Chondrocyte (in vitro differentiated cells): Measurements from ENCODE around the gene SPINK2. TPM values are rescaled to one million over a fixed set of nuclear protein-coding genes. Genes with fewer than 3 reads are reported as not detected.

Experiments
- DNase-seq: peaks from one replicate; pipeline ENCODE4 v3.0.0; 2021; ENCODE audit warnings: mixed read lengths, low spot score
- H3K27ac Mint-ChIP-seq: one replicate; pipeline ENCODE4 v1.8.0; 2021; ENCODE audit warnings: mild to moderate bottlenecking, moderate library complexity, mixed read lengths; ENCODE audit not compliant: unreplicated experiment
- H3K27me3 Mint-ChIP-seq: 2 replicates; pipeline ENCODE4 v1.8.0; 2021; ENCODE audit warnings: low read depth, mixed read lengths
- H3K36me3 Mint-ChIP-seq: 2 replicates; pipeline ENCODE4 v1.8.0; 2021; ENCODE audit warnings: low read depth, mixed read lengths
- H3K4me1 Mint-ChIP-seq: 2 replicates; pipeline ENCODE4 v1.8.0; 2021; ENCODE audit warnings: low read depth, mild to moderate bottlenecking, mixed read lengths
- H3K4me3 Mint-ChIP-seq: one replicate; pipeline ENCODE4 v1.8.0; 2021; ENCODE audit warnings: mild to moderate bottlenecking, moderate library complexity, mixed read lengths; ENCODE audit not compliant: unreplicated experiment
- H3K9me3 Mint-ChIP-seq: 2 replicates; pipeline ENCODE4 v1.8.0; 2021; ENCODE audit warnings: low read depth, mixed read lengths
- CTCF ChIP-seq: fragments of 200-600 bp; sonication (generic); IDR thresholded peaks from 2 replicates; pipeline ENCODE4 v1.5.0; 2021; ENCODE audit warnings: antibody characterized with exemption, mild to moderate bottlenecking, moderate library complexity
- total RNA-seq: library from RNA; stranded (reverse); gene quantifications from 3 replicates; pipeline ENCODE4 v1.2.1, GENCODE V29; 2021

The SPINK2 gene
- total RNA-seq, 1 donor from 2014 or later = not detected

GRCh38 chr4:56764223-56764622 is 57.3 kb downstream of the SPINK2 start:
- H3K27me3 Mint-ChIP-seq = peaks cover 6% of the 10 kb centered on the region
- no peak overlapping the region for H3K4me3 Mint-ChIP-seq
- TF ChIP-seq CTCF = no peak
- no peak overlapping the region for H3K27ac Mint-ChIP-seq
- no peak for DNase-seq
- no peaks in the 10 kb centered on the region for H3K36me3 Mint-ChIP-seq
- peaks cover 6% of the 10 kb centered on the region for H3K4me1 Mint-ChIP-seq
- H3K9me3 Mint-ChIP-seq = no peaks in the 10 kb centered on the region

GRCh38 chr4:56762484-56763250 is 58.8 kb downstream of the SPINK2 start:
- TF ChIP-seq CTCF = no peak
- DNase-seq = no peak
- no peaks in the 10 kb centered on the region for H3K9me3 Mint-ChIP-seq
- H3K4me1 Mint-ChIP-seq = peaks cover 20% of the 10 kb centered on the region
- peaks cover 6% of the 10 kb centered on the region for H3K27me3 Mint-ChIP-seq
- H3K4me3 Mint-ChIP-seq = no peak overlapping the region
- no peak overlapping the region for H3K27ac Mint-ChIP-seq
- no peaks in the 10 kb centered on the region for H3K36me3 Mint-ChIP-seq

GRCh38 chr4:56760183-56760582 is 61.3 kb downstream of the SPINK2 start:
- DNase-seq = no peak
- Mint-ChIP-seq H3K4me1 (peaks cover 41% of the 10 kb centered on the region), H3K27ac (no peak overlapping the region), H3K27me3 (peaks cover 4% of the 10 kb centered on the region), H3K4me3 (no peak overlapping the region), H3K36me3 (no peaks in the 10 kb centered on the region), H3K9me3 (no peaks in the 10 kb centered on the region)
- TF ChIP-seq CTCF = no peak

Other genes starting within 250 kb of the SPINK2 start
- gene HOPX, start 140.4 kb downstream of the SPINK2 start, total RNA-seq = 2.0 to 2.7 TPM in 2 of 3 replicates, not detected in the other
- 51.4 to 57.4 TPM (median 54.5 TPM) in 3 replicates for gene REST, start 86.2 kb upstream of the SPINK2 start, total RNA-seq
- 12.9 to 14.5 TPM (median 13.9 TPM) in 3 replicates for gene NOA1, start 155.9 kb upstream of the SPINK2 start, total RNA-seq
- gene POLR2B, start 157.2 kb upstream of the SPINK2 start, total RNA-seq = 51.4 to 56.8 TPM (median 55.2 TPM) in 3 replicates